Breast epithelium (tissue), 3 donors: ENCODE measurements around the gene KBTBD13.

Experiments used
- CTCF ChIP-seq, 3 donors: fragments of 450-650 bp; IDR thresholded peaks; one replicate each; pipeline ENCODE4 v1.5.1; 2016 to 2017; ENCODE audit warnings: antibody characterized with exemption in 3 of 3, mild to moderate bottlenecking in 3 of 3, moderate library complexity in 3 of 3
- POLR2A ChIP-seq: fragments of 450-650 bp; IDR thresholded peaks from one replicate; pipeline ENCODE4 v1.6.1; 2016; ENCODE audit warnings: antibody characterized with exemption, mild to moderate bottlenecking, moderate library complexity
- POLR2AphosphoS5 ChIP-seq, 3 donors: sonication (generic); formaldehyde crosslinking; IDR thresholded peaks; one replicate each; pipeline ENCODE4 v1.6.1; 2017; ENCODE audit warnings: antibody characterized with exemption in 3 of 3

GRCh38 chr15:65028338-65028737 is 48.2 kb upstream of the KBTBD13 start:
- TF ChIP-seq POLR2A (no peak), CTCF (IDR thresholded peaks at IDR 0.05) (no peak), POLR2AphosphoS5 (IDR thresholded peaks at IDR 0.05) (no peak)
